NCI-H1092 (cell line): ENCODE data around the gene RETN.
"Not testable (repeated sequence)": the region's sequence is repeated elsewhere in the genome, so short reads cannot be mapped to it uniquely, and the experiment has no call there.

Source experiments
- DNase-seq: peaks from one replicate; lab custom pipeline; 2025; lab: John Stamatoyannopoulos, UW

The RETN gene

GRCh38 chr19:7637374-7638256, 31.2 kb upstream of the RETN start:
- no peak for DNase-seq

GRCh38 chr19:7638802-7639465, 29.9 kb upstream of the RETN start:
- no peak for DNase-seq

- no peak for DNase-seq
Measured at GRCh38 chr19:7639863-7640348, 28.9 kb upstream of the RETN start.

- no peak for DNase-seq
Measured at GRCh38 chr19:7640803-7641202, 28.0 kb upstream of the RETN start.

- DNase-seq: no peak
Measured at GRCh38 chr19:7641290-7642276, 27.3 kb upstream of the RETN start.

- no peak for DNase-seq
Measured at GRCh38 chr19:7642295-7643030, 26.4 kb upstream of the RETN start.

- no peak for DNase-seq
Measured at GRCh38 chr19:7643031-7643415, 25.8 kb upstream of the RETN start.

- not testable (repeated sequence) for DNase-seq
Measured at GRCh38 chr19:7643629-7644549, 25.0 kb upstream of the RETN start.

- no peak for DNase-seq
Measured at GRCh38 chr19:7644550-7644877, 24.3 kb upstream of the RETN start.

GRCh38 chr19:7645163-7645562, 23.7 kb upstream of the RETN start:
- no peak for DNase-seq

- DNase-seq: no peak
Measured at GRCh38 chr19:7645656-7646425, 23.0 kb upstream of the RETN start.

- DNase-seq: no peak
Measured at GRCh38 chr19:7646426-7646700, 22.5 kb upstream of the RETN start.

GRCh38 chr19:7647156-7647555, 21.7 kb upstream of the RETN start:
- DNase-seq: no peak

GRCh38 chr19:7648265-7649014, 20.4 kb upstream of the RETN start:
- no peak for DNase-seq

GRCh38 chr19:7650148-7650547, 18.7 kb upstream of the RETN start:
- no peak for DNase-seq

GRCh38 chr19:7652061-7652641, 16.7 kb upstream of the RETN start:
- DNase-seq: peak; percentile 59

- DNase-seq: no peak
Measured at GRCh38 chr19:7654401-7654800, 14.4 kb upstream of the RETN start.

- no peak for DNase-seq
Measured at GRCh38 chr19:7655581-7655980, 13.3 kb upstream of the RETN start.
